Endothelial cell of umbilical vein (primary cell): ENCODE measurements around the gene PRKAB1. TPM values are rescaled to one million over a fixed set of nuclear protein-coding genes. Genes with fewer than 3 reads are reported as not detected.
"Not testable (repeated sequence)": the region's sequence is repeated elsewhere in the genome, so short reads cannot be mapped to it uniquely, and the experiment has no call there.

Source experiments
- BruUV-seq: library from RNA; stranded (reverse); fragments of 400-500 nt; replicated peaks from 2 replicates; lab custom pipeline; 2021; lab: Mats Ljungman, UMichigan
- CTCF ChIA-PET: fragments of 300-600, 350-600 bp; sonication (Branson Sonifier 250); formaldehyde crosslinking; loops from one replicate; lab custom pipeline; 2021; ENCODE audit warnings: antibody characterized with exemption, inconsistent platforms; lab: Charles Lee
- POLR2A ChIA-PET: fragments of 300-600, 350-600 bp; sonication (Branson Sonifier 250); formaldehyde crosslinking; loops from one replicate; lab custom pipeline; 2021; ENCODE audit warnings: antibody characterized with exemption, inconsistent platforms; lab: Charles Lee
- DNase-seq: peaks from one replicate; pipeline ENCODE4 v3.0.0-alpha.2; 2011; ENCODE audit warnings: low read depth, low spot score
- FAIRE-seq: peaks from 2 replicates; lab custom pipeline; 2011; peaks lifted over from hg19 to GRCh38; lab: Jason Lieb, UNC
- H2AFZ ChIP-seq: 2 replicates; pipeline ENCODE4 v1.6.0; 2012; ENCODE audit warnings: low read depth, low read length, control low read depth, inconsistent platforms
- H3K27ac ChIP-seq: 2 replicates; pipeline ENCODE4 v1.5.1; 2011; ENCODE audit warnings: low read depth, mild to moderate bottlenecking, control low read depth, low read length, moderate library complexity; ENCODE audit not compliant: insufficient read depth
- H3K27me3 ChIP-seq, 2 experiments: 2 replicates each; pipeline versions ENCODE4 v1.6.0 to v1.6.1; 2011; ENCODE audit warnings: low read length in 2 of 2, mixed read lengths in 1 of 2; ENCODE audit not compliant: control insufficient read depth in 2 of 2, insufficient read depth in 2 of 2
- H3K36me3 ChIP-seq, 2 experiments: 2 replicates in 1 of 2; 3 replicates in 1 of 2; pipeline ENCODE4 v1.5.1; 2011; ENCODE audit warnings: low read length in 2 of 2, mild to moderate bottlenecking in 1 of 2, moderate library complexity in 1 of 2; ENCODE audit not compliant: control insufficient read depth in 2 of 2, insufficient read depth in 2 of 2; ENCODE audit errors: extremely low read depth in 1 of 2
- H3K4me1 ChIP-seq: 3 replicates; pipeline ENCODE4 v1.5.1; 2011; ENCODE audit warnings: mild to moderate bottlenecking, low read length; ENCODE audit not compliant: control insufficient read depth, insufficient read depth; ENCODE audit errors: extremely low read depth
- H3K4me2 ChIP-seq: 2 replicates; pipeline ENCODE4 v1.6.1; 2011; ENCODE audit warnings: low read length, control low read depth, mixed read lengths; ENCODE audit not compliant: insufficient read depth
- H3K4me3 ChIP-seq, 3 experiments: fragments of 200-600 bp in 1 of 3; sonication (generic), shearing (Covaris generic) in 1 of 3; replicated peaks in 1 of 3; 2 replicates each; pipeline ENCODE4 v1.5.1; 2011 to 2016; ENCODE audit warnings: control low read depth in 3 of 3, low read length in 3 of 3, mild to moderate bottlenecking in 2 of 3, inconsistent platforms in 1 of 3, low read depth in 1 of 3, moderate library complexity in 1 of 3; ENCODE audit not compliant: insufficient read depth in 1 of 3
- H3K79me2 ChIP-seq: 2 replicates; pipeline ENCODE4 v1.6.0; 2012; ENCODE audit warnings: low read length, inconsistent platforms; ENCODE audit not compliant: control insufficient read depth, insufficient read depth
- H3K9ac ChIP-seq: replicated peaks from 2 replicates; pipeline ENCODE3; 2011; ENCODE audit warnings: low read length, control low read depth; ENCODE audit not compliant: insufficient read depth; ENCODE audit errors: extremely low read depth
- H3K9me1 ChIP-seq: replicated peaks from 3 replicates; pipeline ENCODE4 v1.6.0; 2011; ENCODE audit warnings: mild to moderate bottlenecking, low read length; ENCODE audit not compliant: control insufficient read depth, insufficient read depth; ENCODE audit errors: extremely low read depth
- H3K9me3 ChIP-seq: replicated peaks from 2 replicates; pipeline ENCODE4 v1.5.1; 2012; ENCODE audit warnings: low read length, inconsistent platforms; ENCODE audit not compliant: control insufficient read depth, insufficient read depth
- H4K20me1 ChIP-seq: replicated peaks from 2 replicates; pipeline ENCODE3; 2011; ENCODE audit warnings: mild to moderate bottlenecking, low read length; ENCODE audit not compliant: control insufficient read depth, insufficient read depth; ENCODE audit errors: extremely low read depth
- EZH2 ChIP-seq: IDR thresholded peaks from 2 replicates; pipeline ENCODE4 v1.6.1; 2012; ENCODE audit warnings: borderline replicate concordance, low read depth, mild to moderate bottlenecking, moderate library complexity, low read length, inconsistent platforms; ENCODE audit not compliant: severe bottlenecking
- FOS ChIP-seq: IDR thresholded peaks from 2 replicates; pipeline ENCODE4 v1.6.1; 2011; ENCODE audit warnings: mild to moderate bottlenecking, low read length, moderate library complexity, borderline replicate concordance; ENCODE audit not compliant: insufficient read depth
- GATA2 ChIP-seq: IDR thresholded peaks from 2 replicates; pipeline ENCODE4 v1.7.0; 2011; ENCODE audit warnings: low read depth, mild to moderate bottlenecking, moderate library complexity, mixed read lengths, low read length; ENCODE audit not compliant: insufficient read length, insufficient read depth
- JUN ChIP-seq: IDR thresholded peaks from 2 replicates; pipeline ENCODE4 v1.6.1; 2011; ENCODE audit warnings: borderline replicate concordance, low read depth; ENCODE audit not compliant: insufficient read length, insufficient read depth
- MYC ChIP-seq: IDR thresholded peaks from one replicate; pipeline ENCODE4 v1.6.1; 2011; ENCODE audit warnings: mild to moderate bottlenecking, low read depth, low read length
- POLR2A ChIP-seq: IDR thresholded peaks from 2 replicates; pipeline ENCODE4 v1.6.1; 2012; ENCODE audit warnings: low read depth, mild to moderate bottlenecking, control low read depth, low read length
- POLR2AphosphoS5 ChIP-seq: IDR thresholded peaks from 2 replicates; pipeline ENCODE4 v1.6.1; 2012; ENCODE audit warnings: low read depth, mild to moderate bottlenecking, control low read depth, low read length, moderate library complexity; ENCODE audit not compliant: insufficient read depth
- dilution Hi-C: fragments of 300-500 bp; cut with MboI; formaldehyde crosslinking; loops from one replicate; pipeline ENCODE4 v1.15.0; 2019; ENCODE audit warnings: low sequenced_read_pairs; ENCODE audit not compliant: extremely low pct_ligation_motif_present
- intact Hi-C: fragments of 100-400 bp; cut with micrococcal nuclease; formaldehyde crosslinking; loops from one replicate; pipeline ENCODE4 v1.10.0; 2022
- polyA plus RNA-seq, 4 experiments: library from polyadenylated mRNA; depleted of rRNA in 3 of 4; stranded (reverse) in 3 of 4; unstranded in 1 of 4; fragments of >200 nt; gene quantifications; 2 replicates each; pipeline versions ENCODE4 v1.2.1 to v1.2.3, GENCODE V29; 2011 to 2012; ENCODE audit warnings: missing spikeins in 1 of 4
- total RNA-seq: library from RNA; stranded (reverse); gene quantifications from 2 replicates; pipeline ENCODE4 v1.2.3, GENCODE V29; 2021
- TF ChIP-seq, protein P1 (sequence below): IDR thresholded peaks from 2 replicates; pipeline ENCODE4 v1.6.1; 2011; ENCODE audit not compliant: insufficient read depth, insufficient read length
- TF ChIP-seq, protein P2 (sequence below), 2 donors: IDR thresholded peaks; 1 replicate in 1 of 2; 2 replicates in 1 of 2; pipeline ENCODE4 v1.5.1; 2011; ENCODE audit warnings: low read length in 2 of 2, mild to moderate bottlenecking in 2 of 2, moderate library complexity in 2 of 2, control low read depth in 1 of 2, inconsistent platforms in 1 of 2, low read depth in 1 of 2; ENCODE audit not compliant: insufficient read depth in 1 of 2; ENCODE audit errors: extremely low read depth in 1 of 2

The PRKAB1 gene
- total and polyA plus RNA-seq, 2 donors (not counting 3 experiments of a cell fraction or from before 2014, with no cell fraction given) = 23.1 to 27.0 TPM

DNA sequence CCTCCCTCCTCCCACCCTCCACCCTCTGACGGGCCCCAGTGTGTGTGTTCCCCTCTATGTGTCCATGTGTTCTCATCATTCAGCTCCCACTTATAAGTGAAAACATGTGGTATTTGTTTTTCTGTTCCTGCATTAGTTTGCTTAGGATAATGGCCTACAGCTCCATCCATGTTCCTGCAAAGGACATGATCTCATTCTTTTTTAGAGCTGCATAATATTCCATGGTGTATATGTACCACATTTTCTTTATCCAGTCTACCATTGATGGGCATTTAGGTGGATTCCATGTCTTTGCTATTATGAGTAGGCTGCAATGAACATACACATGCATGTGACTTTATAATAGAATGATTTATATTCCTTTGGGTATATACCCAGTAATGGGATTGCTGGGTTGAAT lies 38.5 kb downstream of the PRKAB1 start:
- intact Hi-C loops, H4K20me1 ChIP-seq, H3K79me2 ChIP-seq, H3K9me3 ChIP-seq, H3K4me1 ChIP-seq, H3K4me3 ChIP-seq, H3K9ac ChIP-seq, H3K4me2 ChIP-seq, DNase-seq, BruUV-seq, H2AFZ ChIP-seq, H3K9me1 ChIP-seq, H3K27ac ChIP-seq, H3K27me3 ChIP-seq, FAIRE-seq, H3K36me3 ChIP-seq, dilution Hi-C loops: not testable (repeated sequence)
- POLR2A ChIA-PET = interaction anchor here (0.6 kb wide), 1 partner anchor 495 kb away, joined by 3 read pairs; no protein-coding TSS in a partner anchor
- CTCF ChIA-PET = interaction anchor here (1.4 kb wide), 1 partner anchor 11 kb away, joined by 7 read pairs; no protein-coding TSS in a partner anchor

- TF ChIP-seq, protein P1, sequence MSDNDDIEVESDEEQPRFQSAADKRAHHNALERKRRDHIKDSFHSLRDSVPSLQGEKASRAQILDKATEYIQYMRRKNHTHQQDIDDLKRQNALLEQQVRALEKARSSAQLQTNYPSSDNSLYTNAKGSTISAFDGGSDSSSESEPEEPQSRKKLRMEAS = no peak
- TF ChIP-seq POLR2AphosphoS5 = no peak
- TF ChIP-seq, protein P2, sequence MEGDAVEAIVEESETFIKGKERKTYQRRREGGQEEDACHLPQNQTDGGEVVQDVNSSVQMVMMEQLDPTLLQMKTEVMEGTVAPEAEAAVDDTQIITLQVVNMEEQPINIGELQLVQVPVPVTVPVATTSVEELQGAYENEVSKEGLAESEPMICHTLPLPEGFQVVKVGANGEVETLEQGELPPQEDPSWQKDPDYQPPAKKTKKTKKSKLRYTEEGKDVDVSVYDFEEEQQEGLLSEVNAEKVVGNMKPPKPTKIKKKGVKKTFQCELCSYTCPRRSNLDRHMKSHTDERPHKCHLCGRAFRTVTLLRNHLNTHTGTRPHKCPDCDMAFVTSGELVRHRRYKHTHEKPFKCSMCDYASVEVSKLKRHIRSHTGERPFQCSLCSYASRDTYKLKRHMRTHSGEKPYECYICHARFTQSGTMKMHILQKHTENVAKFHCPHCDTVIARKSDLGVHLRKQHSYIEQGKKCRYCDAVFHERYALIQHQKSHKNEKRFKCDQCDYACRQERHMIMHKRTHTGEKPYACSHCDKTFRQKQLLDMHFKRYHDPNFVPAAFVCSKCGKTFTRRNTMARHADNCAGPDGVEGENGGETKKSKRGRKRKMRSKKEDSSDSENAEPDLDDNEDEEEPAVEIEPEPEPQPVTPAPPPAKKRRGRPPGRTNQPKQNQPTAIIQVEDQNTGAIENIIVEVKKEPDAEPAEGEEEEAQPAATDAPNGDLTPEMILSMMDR (IDR thresholded peaks at IDR 0.05; ENCODE audit: extremely low read depth in 1 of 2, insufficient read depth in 1 of 2, low read depth in 1 of 2, low read length in 2 of 2) = no peak
- no peak for TF ChIP-seq GATA2
- no peak for TF ChIP-seq POLR2A
- no peak for TF ChIP-seq MYC
- TF ChIP-seq EZH2 = no peak
- no peak for TF ChIP-seq JUN
- no peak for TF ChIP-seq FOS
- no peak overlapping the region for H3K4me2 ChIP-seq
- intact Hi-C loops = no loop called here
- H3K27me3 ChIP-seq = no peaks in the 10 kb centered on the region
- DNase-seq = no peak
- no peaks in the 10 kb centered on the region for H3K9me3 ChIP-seq
- CTCF ChIA-PET = interaction anchor here (0.7 to 2.5 kb wide), 4 partner anchors 11 to 71 kb away, joined by 3 to 14 read pairs (median 8); no protein-coding TSS in a partner anchor
- no peaks in the 10 kb centered on the region for H3K79me2 ChIP-seq
- BruUV-seq = no TSS peak
- no peak overlapping the region for H3K9ac ChIP-seq
- dilution Hi-C loops = no loop called here
- H4K20me1 ChIP-seq = no peaks in the 10 kb centered on the region
- peaks cover 4% of the 10 kb centered on the region for H3K4me1 ChIP-seq
- FAIRE-seq = no peak
- no peaks in the 10 kb centered on the region for H3K9me1 ChIP-seq
- no peak overlapping the region for H3K27ac ChIP-seq
- no peak overlapping the region for H2AFZ ChIP-seq
- no peak overlapping the region for H3K4me3 ChIP-seq
- POLR2A ChIA-PET = no interaction called here
- no peaks in the 10 kb centered on the region for H3K36me3 ChIP-seq
These were observed 42.5 kb downstream of the PRKAB1 start for GRCh38 chr12:119710374-119710964.
